ENCODE data around the gene IL1RAPL2.
"Not testable (repeated sequence)": the region's sequence is repeated elsewhere in the genome, so short reads cannot be mapped to it uniquely, and the experiment has no call there.

IL1RAPL2 gene

DNA sequence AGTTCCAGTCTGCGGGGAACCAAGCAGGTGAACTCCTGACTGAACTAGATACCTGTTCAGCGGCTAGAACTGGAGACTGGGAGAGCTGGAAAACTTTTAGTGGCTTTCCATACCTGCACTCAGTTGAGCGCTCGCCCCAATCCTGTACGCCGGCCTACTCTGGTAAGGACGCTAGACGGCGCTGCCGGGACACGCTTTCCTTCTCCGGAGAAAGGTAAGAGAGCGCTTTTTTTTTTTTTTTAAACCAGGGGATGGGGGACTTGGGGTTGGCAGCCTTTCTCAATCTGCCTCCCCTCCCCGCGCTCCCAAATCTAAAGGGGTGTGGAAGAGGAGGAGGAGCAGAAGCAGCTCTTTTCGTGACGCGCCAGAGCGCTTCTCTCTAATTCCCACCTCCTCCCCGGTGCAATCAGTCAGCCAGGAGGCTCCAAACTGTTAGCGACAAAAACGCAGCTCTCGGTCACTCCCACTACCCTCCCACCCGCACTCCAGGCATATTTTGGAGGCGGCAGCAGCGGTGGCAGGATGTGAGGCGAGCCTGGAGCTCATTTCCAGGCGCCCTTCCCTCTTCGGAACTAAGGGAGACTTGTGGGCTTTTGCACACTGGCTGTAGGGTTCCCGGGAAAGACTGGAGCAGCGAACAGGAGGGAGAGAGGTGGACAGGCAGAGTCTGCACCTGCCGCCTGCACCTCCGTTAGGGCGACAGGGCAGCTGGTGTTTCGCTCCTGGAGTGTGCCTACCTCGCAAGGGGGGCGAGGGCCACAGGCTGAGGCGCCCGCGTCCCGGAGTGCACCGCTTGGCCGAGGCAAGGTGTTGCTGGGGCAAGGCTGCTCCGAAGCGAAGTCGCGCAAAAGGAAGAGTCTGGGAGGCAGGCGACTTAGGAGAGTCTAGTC lies at the start of gene IL1RAPL2:
Gene IL1RAPL2, plus strand, starts transcription at position 409 of the 890 bp plus-strand sequence.
- DNase-seq (ENCODE audit: low read depth): no peak

DNA sequence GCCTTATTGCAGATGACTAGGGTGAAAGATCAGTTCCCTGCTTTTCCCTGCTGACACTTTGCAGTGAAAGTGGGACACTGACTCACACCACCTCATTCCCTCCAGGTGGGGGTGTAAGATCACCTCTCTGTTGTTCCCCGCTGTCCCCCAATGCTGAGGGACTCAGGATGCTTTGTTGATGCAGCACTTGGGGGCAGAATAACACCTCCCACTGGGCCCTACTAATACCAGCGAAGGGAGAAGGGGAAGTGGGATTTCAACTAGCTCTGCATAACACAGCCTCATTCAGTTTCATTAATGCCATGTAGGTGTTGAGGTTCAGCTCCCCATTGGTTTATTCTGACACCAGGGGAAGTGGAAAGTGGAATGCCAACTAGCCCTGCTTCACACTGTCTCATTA lies 43.6 kb upstream of the IL1RAPL2 start:
- DNase-seq (ENCODE audit: low read depth): no peak

DNA sequence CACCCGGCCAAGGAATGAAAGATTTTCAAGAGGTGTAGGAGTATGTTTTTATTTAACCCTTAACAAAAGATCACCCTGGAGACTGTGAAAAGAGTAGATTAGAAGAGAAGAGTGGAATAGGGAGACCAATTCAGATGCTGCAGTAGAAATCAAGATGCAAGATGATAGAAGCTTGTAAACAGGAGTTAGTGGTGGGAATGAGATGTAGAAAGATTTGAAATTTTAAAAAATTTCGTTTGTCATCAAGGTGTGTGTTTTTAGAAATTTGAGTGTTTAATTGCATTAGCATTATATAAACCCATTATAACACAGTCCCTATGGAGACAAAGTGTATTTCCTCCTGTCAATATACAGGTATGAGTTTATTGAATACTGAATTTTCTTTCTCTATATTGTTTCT lies 42.1 kb upstream of the IL1RAPL2 start:
- DNase-seq (ENCODE audit: low read depth): no peak

DNA sequence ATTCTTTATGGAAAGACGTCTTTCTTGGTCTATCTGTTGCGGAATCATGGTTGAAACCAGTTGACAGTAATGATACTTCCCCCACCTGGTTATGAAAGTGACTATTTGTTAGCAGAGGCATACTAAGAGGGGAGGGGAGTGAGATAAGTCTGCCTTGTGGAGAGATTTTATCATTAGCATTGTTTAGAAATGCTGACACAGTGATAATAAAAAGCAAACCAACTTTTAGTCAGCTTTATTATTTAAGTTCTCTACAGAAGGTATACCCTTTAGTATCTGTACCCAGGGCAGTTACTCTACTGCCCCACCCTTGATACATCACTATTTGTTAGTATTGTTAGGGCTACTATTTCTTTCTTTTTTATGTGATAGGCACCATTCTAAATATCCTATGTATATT lies 26.9 kb upstream of the IL1RAPL2 start:
- no peak for DNase-seq (ENCODE audit: low read depth)

DNA sequence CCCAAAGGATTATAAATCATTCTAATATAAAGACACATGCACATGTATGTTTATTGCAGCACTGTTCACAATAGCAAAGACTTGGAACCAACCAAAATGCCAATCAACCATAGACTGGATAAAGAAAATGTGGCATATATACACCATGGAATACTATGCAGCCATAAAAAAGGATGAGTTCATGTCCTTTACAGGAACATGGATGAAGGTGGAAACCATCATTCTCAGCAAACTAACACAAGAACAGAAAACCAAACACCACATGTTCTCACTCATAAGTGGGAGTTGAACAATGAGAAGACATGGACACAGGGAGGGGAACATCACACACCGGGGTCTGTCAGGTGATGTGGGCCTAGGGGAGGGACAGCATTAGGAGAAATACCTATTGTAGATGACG lies 23.6 kb upstream of the IL1RAPL2 start:
- DNase-seq (ENCODE audit: low read depth): not testable (repeated sequence)

DNA sequence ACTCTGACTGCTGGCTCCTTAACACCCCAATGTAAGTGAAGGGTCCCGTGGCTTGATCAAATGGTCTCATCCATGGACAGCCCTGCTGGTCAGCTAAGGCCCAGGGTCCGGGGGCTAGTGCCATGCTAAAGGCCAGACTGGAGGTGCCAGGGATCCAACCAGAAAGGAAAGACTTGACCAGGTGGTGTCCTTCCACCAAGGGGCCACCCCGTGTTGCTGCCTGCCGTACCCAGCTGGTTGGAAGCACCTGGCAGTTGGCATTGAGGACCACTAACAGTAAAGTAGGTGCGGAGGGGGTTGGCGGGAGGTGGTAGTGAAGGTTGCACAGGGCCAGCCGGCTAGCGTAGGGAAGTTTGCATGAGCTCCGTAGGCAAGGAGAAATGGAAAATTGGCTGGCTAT lies 1.7 kb upstream of the IL1RAPL2 start:
- no peak for DNase-seq (ENCODE audit: low read depth)

DNA sequence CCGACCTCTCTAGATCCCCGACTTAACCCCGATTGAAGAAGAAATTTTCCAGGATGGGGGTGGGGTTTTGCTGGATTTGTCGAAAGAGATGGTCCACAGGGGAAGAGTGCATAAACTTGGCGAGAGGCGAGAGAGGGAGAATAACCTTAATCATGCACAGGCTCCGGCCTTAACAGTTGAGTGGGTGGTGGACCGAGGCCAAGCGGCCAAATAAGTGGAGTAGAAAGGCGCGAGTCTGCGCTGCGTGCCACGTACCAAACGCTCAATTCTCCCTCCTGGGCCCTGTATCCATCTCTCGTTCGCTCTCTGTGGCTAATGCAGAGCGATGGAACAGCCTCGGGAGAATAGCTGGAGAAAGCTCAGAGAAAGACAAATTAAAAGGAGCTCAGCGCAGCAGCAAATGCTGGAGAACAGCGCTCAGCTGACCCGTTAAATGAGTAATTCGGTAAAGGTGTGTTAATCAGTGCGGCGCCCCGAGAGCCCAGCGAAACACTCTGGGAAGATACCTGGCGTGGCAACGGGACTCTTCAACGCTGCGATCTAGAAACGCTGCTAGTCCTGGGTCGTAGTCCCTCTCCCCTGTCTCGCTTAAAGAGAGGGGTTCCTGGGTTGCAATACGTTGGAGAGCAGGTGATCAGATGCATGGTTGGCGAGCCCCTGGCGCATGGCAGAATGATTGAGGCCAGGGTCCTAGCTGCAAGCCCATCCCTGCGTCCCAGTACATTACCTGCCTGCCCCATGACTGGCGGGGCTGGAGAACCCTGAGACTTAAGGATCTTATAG lies 887 bp upstream of the IL1RAPL2 start:
- no peak for DNase-seq (ENCODE audit: low read depth)

DNA sequence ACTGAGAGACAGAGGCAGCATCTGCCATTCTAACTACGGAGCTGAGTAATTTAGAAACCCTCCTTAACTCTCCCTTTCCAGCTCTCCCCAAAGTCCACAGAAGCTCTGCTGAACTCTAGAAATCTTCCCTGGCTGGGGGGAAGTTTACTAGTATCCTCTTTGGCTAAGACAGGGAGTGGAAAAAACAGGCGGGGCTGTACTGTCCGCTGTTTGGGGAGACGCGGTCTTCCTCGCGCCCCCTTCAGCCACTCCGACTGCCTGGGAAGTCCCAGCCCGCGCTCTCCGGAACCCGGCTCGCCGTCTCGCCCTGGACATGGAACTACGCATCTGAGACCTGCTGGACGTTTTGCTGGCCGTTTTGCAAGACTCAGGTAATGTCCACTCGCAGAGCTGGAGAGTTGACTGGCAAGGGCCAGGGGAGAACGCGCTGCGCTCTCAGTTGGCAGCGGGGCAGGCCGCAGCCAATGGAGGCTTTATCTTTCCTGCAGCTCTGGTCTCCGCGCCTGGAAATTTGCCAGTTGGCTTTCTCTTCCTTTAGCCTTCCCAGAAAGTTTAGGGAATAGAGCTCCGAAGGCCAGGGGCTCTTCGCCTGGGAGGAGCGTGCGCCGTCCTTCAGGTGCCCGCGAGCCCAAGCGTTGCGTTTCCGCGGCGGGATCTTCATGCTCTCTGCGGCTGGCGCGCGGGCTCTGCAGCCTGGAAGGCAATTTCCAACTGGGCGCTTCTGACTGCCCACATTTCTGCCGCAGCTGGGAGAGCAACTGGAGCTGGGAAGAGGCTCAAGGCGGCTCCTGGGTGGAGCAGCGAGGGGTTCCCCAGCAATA lies 892 bp downstream of the IL1RAPL2 start:
- no peak for DNase-seq (ENCODE audit: low read depth)

DNA sequence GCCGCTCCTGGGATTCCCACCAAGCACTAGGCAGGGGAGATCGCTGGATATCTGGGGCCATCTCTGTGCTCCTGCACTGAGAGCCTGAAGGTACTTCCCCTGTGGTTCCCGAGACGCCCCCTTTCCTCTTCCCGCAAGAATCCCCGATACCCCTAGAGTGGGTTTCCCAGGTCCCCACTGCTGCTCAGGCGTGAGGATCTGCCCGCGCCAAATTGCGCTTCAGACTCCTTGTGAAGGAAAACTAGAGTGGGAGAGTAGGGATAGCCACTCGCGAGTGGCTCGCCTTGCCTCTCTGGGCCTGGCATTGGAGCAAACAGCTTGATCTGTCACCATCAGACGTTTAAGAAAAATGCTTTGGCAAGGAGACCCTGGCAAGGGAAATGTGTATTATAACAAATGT lies 1.5 kb downstream of the IL1RAPL2 start:
- DNase-seq (ENCODE audit: low read depth): no peak

DNA sequence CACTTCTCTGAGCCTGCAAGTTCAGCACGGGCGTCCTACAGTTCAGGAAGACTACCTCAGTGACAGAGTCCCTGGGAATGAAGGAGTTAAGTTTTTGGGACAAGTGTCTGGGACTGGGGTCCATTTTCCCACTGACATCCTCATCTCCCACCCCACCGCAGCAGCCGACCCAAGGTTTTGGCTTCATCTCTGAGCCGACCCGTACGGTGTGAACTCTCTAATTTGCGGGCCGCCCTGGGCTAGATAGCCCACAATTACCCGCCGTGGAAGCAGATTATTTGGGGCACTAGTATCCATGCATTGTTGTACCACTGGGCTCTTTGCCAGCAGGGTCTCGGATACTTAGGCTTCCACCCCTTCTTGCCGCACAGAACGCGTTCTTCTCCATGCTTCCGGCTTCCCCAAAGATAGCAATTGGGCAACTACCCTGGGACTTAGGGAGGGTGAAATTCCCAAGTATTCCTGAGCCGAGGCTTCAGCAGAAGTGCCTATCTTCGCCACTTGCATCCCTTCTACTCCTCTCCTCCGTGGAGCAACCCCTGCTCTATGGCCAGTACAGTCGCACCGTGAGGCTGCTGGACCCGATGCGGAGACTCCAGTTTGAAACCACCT lies 2.4 kb downstream of the IL1RAPL2 start:
- DNase-seq (ENCODE audit: low read depth): no peak

DNA sequence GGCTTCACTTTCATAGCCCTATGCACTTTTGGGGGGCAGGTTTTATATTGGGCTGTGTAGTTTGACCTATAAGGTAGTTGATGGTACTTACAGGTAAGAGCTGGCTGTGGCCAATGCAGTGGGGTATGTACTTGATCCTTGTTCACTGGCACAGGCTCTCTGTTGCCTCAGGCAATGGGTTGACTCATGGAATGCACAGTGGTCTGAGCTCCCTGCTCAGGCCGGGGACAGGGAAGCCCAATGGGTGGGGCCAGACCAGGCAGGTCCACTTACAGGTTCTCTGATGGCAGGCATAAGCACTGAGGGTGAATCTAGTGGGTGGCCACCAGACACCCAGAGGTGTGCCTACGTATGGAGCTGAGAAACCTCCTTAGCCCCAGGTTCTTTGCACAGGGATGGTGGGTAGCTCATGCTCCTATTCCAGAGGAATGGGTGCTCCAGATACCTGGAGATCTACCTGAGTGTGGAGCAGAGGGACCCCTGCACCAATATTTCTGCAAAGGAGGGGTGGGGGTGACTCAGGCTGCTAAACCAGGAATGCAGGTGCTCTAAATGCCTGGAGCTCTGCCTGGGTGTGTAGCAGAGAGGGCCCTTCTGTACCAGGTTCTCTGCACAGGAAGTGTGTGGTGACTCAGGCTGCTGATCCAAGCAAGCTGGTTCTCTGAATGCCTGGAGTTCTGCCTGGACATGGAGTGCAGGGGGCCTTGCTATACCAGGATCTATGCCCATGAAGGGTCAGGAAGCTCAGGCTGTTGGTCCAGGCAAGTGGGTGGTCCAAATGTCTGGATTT lies 52.3 kb downstream of the IL1RAPL2 start:
- DNase-seq (ENCODE audit: low read depth): no peak

DNA sequence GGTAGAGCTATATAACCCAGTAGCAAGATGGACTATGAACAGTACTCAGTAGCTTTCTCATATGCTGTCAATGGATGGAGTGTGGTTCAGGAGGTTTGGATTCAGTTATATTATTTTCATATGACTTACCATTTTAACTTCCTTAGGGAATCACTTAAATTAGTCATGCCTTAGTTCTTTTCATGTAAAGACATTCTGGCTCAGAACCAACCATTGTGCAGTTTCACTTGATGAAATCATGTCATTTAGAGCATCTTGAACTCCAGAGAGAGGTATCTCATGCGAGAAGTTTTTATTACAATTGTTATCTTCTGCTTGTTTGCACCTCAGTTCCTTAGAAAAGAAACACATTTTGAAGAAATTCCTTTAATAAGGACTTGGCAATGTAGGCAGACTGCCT lies 55.8 kb downstream of the IL1RAPL2 start:
- no peak for DNase-seq (ENCODE audit: low read depth)

DNA sequence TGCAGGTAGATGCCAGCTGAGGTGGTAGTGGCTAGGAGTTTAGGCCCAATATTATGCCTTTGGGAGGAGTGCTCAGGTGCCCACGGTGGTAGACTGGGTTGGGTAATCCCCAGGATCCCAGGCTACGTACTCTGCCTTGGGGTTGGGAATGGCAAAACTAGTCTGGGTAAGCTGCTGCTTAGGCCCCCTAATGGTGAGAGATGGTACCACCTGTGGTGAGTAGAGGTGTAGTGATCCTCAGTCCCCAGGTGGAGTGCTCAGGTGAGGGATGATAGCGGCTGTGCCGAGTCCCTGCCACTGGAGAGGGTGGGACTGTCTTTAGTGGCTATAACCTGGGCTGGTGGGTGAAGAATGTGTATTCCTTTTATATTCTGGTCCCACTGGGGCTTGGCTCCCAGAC lies 75.2 kb downstream of the IL1RAPL2 start:
- no peak for DNase-seq (ENCODE audit: low read depth)

DNA sequence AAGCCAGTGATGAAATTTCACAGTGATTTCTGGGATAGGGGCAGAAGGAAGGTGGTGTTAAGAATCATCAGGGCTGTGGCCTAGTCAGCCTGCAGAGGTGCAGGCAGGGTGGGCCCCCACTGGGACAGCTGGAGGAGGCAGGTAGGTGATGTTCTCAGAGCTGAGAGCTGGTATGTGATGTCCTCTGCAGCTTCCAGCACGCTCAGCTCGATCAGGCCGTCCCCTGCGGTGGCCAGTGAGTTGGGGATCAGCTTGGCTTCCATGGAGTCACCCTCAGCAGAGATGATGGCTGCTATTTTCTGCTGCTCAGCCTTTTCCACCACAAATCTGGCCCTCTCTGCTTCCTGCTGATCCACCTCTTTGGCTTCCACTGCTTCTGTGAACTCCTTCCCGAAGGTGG lies 81.1 kb downstream of the IL1RAPL2 start:
- DNase-seq (ENCODE audit: low read depth): no peak

DNA sequence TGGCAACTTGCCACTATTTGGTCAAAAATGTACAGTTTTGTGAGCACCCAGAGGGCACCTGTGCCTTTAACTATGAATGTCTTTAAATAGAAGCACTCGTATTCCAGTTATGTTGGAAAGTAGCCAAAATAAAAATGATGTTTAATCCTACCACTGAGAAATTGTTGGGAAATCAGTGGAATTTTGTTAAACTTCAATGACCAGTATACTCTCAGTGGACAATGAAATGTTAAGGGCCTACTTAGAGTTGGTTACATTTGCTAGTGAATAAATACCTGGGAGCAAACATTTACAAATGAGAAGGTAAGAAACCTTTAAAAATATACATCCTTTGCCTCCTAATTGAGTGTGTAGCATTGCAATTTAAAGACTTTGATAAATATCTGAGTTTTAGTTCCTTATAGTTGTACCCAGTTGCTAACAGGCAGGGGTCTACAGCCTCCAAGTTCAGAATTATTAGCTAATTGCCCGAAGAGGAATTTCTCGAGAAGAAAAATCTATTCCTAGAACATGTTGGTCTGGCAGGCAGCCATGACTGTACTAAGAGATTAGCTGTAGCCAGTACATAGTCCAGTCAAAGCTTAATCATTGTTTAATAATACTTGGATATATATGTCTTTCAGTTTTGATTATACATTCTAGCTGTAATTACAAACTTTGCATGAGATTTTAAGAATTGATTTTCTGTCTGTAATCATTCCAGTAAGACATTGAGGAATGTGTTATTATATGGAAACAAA lies 93.2 kb downstream of the IL1RAPL2 start:
- DNase-seq (ENCODE audit: low read depth): no peak

DNA sequence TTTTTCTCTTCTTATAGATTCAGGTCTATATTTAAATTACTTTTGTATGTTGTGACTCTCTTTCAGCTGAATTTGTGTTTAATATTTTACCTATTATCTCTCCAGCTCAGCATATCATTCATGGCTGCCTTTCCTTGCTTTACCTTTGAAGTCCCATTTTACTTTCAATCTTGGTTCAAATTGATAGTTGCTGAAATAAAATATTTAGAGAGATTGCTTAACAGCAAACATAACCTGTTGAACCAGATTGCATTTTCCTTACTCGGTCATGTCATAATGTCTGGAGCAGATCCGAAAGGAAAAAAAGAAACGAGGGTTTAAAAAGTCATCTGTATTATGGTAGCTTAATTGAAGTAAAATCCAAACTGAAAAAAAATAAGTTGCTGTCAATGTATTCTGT lies 94.1 kb downstream of the IL1RAPL2 start:
- no peak for DNase-seq (ENCODE audit: low read depth)

DNA sequence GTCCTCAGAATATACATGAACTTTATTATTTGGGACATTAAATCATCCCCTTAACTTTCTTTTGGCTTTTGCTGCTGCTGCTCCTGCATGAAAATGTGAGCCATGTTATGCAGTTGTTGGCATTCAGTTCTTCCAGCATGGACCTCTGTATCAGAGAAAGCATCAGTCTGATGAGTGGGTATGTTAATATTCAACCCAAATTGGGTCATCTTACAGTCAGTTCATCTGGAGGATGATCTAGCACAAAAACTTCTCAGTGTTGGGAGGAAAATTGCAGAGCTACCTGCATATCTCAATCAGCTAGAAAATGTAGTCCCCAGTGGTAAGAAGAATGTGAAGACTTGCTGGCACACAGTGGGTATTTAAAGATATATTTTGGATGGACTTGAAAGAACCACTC lies 96.7 kb downstream of the IL1RAPL2 start:
- no peak for DNase-seq (ENCODE audit: low read depth)

DNA sequence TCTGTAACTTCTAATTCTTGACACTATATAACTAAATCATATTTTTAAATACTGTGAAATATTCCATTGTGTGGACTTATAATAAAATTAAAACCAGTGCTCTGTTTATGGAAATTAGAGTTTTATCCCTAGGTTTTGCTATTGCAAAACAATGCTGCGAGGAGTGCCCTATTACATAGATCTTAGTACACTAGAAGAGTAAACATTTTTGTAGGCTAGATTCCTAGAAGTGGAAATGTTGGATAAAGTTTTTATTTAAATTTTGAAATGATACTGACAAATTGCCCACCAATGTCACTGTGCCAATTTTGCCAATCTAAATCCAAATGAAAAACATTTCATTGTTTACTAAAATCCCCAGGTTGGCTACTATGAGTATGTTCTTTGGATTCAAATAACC lies 99.7 kb downstream of the IL1RAPL2 start:
- no peak for DNase-seq (ENCODE audit: low read depth)

DNA sequence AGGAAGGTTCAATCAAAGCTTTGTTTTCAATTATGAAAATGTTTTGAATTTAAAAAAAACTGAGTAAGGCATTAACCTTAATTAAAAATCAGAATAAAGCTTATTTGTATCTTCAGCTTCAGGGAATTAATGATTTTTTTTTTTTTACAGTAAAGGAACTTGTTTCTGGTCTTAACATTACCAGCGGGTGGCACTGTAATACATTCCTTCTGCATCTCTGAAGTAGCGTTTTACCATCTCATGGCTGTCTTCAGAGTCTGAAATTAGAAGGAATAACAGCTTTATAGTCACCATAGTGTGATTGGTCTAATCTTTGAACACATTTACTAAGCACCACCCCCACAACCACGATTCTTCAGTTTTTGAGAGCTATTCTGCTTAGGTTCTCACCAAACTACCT lies 102.6 kb downstream of the IL1RAPL2 start:
- no peak for DNase-seq (ENCODE audit: low read depth)

DNA sequence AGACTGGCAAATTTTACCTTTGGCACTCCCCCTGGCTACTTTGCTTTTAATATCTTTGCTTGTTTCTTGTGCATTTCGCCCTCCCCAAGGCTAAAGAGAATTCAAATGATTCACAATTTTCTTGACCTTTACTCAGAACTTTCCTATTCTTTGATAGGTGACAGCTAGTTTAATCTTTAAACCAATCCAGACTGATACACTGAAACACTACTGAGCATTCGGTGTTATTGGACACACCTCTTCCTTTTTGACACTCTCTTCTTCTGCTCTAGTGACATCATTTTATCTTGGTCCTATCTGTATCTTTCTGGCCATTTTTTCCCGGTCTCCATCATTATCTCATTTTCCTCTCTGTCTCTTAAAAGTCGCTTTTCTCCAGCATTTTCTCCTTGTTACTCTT lies 103.1 kb downstream of the IL1RAPL2 start:
- no peak for DNase-seq (ENCODE audit: low read depth)

DNA sequence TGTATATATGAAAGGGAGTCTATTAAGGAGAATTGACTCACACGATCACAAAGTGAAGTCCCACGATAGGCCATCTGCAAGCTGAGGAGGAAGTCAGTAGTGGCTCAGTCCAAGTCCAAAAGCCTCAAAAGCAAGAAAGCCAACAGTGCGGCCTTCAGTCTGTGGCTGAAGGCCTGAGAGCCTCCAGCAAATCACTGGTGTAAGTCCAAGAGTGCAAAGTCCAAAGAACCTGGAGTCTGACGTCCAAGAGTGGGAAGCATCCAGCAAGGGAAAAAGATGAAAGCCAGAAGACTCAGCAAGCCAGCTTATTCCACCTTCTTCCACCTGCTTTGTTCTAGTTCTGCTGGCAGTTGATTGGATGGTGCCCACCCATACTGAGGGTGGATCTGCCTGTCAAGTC lies 104.1 kb downstream of the IL1RAPL2 start:
- no peak for DNase-seq (ENCODE audit: low read depth)

Measured in fibroblast of the conjunctiva (primary cell).